LHCN-M2 (cell line): ENCODE measurements around the gene PSMD13. TPM values are rescaled to one million over a fixed set of nuclear protein-coding genes. Genes with fewer than 3 reads are reported as not detected.
"Not testable (repeated sequence)": the region's sequence is repeated elsewhere in the genome, so short reads cannot be mapped to it uniquely, and the experiment has no call there.

Experiments used
- DNase-seq: peaks from one replicate; pipeline ENCODE4 v3.0.0-alpha.2; 2012; ENCODE audit warnings: low read depth
- total RNA-seq: library from RNA; depleted of rRNA; stranded (reverse); fragments of >200 nt; gene quantifications from 2 replicates; pipeline ENCODE4 v1.2.3, GENCODE V29; 2014

PSMD13 gene
- total RNA-seq, 1 experiment from 2014 or later = 135 TPM

GRCh38 chr11:272195-272930 is 35.6 kb downstream of the PSMD13 start:
- no peak for DNase-seq

GRCh38 chr11:272931-273198 is 36.1 kb downstream of the PSMD13 start:
- no peak for DNase-seq

- no peak for DNase-seq
These were observed 39.4 kb downstream of the PSMD13 start for GRCh38 chr11:276219-276618.

- no peak for DNase-seq
These were observed 41.5 kb downstream of the PSMD13 start, which contains the start of gene NLRP6 for GRCh38 chr11:278001-278951. Gene NLRP6, plus strand, starts transcription at chr11:278407. Its CDS starts 163 bp downstream, at chr11:278570.

- DNase-seq = no peak
These were observed 42.5 kb downstream of the PSMD13 start for GRCh38 chr11:279040-279965.

GRCh38 chr11:279966-280705 is 43.4 kb downstream of the PSMD13 start:
- no peak for DNase-seq

GRCh38 chr11:280706-281485 is 44.1 kb downstream of the PSMD13 start:
- DNase-seq = no peak

- DNase-seq = no peak
These were observed 44.8 kb downstream of the PSMD13 start for GRCh38 chr11:281486-282161.

- no peak for DNase-seq
These were observed 45.4 kb downstream of the PSMD13 start for GRCh38 chr11:282171-282570.

GRCh38 chr11:282630-283360 is 46.0 kb downstream of the PSMD13 start:
- no peak for DNase-seq

- DNase-seq = no peak
These were observed 46.8 kb downstream of the PSMD13 start for GRCh38 chr11:283405-284104.

- no peak for DNase-seq
These were observed 47.6 kb downstream of the PSMD13 start for GRCh38 chr11:284105-285020.

- no peak for DNase-seq
These were observed 48.5 kb downstream of the PSMD13 start for GRCh38 chr11:285021-285893.

- no peak for DNase-seq
These were observed 49.1 kb downstream of the PSMD13 start for GRCh38 chr11:285894-286220.

GRCh38 chr11:286977-287820 is 50.4 kb downstream of the PSMD13 start:
- not testable (repeated sequence) for DNase-seq
